ENCODE measurements around the gene WASF2.
"Not testable (repeated sequence)": the region's sequence is repeated elsewhere in the genome, so short reads cannot be mapped to it uniquely, and the experiment has no call there.

The WASF2 gene

DNA sequence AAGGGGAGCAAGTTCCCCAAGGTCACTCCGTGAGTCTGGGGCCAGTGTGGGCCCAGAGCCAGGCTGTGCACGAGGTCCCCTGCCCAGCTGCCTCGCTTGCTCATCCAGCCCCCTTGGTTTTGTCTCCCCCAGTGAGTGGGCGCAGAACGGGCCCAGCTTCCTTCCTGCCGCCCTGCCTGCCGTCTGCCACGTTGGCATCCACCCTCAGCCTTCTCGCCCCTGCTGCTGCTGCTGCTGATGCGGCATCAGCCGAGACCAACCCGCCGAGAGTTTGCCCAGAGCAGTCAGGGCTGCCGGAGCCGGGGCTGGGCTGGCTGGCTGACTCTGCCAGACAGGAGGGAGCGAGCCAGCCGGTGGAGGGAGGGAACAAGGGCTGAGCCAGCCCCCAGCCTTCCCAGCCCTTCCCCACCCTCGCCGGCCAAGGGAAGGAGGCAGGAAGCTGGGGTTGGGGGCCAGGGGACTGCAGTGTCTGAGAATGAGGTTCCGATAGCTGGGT is 31.4 kb upstream of the WASF2 start:
- peak; percentile 45 to 49 for DNase-seq

DNA sequence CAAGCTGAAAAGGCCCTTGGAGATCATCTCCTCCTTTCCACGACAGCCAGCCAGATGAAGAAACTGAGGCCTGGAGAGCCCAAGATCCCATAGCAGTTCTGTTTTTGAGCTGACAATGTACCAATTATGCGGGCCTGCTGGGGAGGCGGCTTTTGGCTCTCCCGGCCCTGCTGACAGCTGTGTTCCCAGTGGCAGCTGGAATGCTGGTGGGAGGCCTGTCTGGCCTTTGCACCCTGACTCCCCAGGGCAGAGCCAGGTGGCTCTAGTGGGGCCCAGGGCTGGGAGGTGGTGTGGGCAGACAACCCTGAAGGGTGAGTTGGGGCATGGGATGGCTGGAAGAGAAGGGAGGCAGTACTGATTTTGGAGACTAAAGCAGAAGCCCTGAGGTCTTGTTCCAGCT is 30.7 kb upstream of the WASF2 start:
- no peak for DNase-seq

DNA sequence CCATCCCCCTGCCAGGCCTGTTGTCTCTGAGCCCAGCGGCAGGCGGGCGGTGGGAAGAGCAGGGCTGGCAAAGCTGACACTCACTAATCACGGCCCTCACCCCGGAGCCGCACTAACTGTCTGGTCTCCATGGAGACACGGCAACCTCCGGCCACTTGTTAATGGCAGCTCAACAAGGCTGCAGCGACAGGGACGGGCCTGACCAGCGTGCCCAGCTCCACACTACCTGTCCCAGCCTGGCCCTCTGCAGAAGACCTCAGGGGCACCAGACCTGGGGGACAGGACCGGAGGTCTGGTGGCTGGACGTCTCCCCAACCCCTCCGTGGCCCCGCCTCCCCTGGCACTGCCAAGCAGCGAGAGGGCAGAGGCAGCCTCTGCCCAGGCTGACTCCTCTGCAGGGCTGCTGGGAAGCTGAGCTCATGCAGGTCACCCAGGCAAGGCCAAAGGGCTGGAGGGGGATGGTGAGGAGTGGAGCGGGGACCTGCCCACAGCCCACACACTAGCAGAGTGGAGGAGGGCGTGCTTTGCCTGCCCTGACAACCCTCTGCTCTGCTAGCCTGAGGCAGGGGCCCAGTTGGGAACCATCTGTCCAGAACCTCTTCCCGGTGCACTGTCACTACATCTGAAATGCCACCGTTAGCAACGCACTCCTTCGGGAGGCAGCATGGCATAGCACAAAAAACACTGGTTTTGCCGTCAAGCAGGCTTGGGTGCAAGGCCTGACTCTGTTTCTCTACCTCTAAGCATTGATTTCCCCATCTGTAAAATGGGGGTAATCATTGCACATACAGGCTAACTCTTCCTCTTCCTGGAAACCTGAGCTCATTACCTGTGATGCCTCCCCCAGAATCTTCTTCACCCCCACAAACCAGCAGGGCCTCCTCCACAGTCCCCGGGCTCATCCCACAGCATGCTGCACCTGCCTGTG is 29.6 kb upstream of the WASF2 start:
- no peak for DNase-seq

DNA sequence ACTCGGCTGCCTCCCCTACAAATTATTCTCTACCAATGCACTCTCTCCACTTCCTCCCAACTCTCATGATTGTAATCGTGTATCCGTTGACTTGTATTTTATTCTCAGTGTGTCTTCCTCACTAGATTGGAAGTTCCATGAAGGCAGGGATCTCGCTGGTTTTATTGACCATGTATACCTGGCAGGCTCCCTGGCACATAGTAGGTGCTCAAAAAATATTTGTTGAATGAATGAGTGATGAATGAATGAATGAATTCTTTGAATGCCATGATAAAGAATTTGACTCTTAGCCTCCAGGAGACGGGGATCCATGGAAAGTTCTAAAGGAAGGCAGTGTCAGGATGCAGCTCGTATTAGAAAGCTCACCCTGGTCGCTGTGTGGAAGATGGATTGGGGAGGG is 28.8 kb upstream of the WASF2 start:
- DNase-seq: no peak

DNA sequence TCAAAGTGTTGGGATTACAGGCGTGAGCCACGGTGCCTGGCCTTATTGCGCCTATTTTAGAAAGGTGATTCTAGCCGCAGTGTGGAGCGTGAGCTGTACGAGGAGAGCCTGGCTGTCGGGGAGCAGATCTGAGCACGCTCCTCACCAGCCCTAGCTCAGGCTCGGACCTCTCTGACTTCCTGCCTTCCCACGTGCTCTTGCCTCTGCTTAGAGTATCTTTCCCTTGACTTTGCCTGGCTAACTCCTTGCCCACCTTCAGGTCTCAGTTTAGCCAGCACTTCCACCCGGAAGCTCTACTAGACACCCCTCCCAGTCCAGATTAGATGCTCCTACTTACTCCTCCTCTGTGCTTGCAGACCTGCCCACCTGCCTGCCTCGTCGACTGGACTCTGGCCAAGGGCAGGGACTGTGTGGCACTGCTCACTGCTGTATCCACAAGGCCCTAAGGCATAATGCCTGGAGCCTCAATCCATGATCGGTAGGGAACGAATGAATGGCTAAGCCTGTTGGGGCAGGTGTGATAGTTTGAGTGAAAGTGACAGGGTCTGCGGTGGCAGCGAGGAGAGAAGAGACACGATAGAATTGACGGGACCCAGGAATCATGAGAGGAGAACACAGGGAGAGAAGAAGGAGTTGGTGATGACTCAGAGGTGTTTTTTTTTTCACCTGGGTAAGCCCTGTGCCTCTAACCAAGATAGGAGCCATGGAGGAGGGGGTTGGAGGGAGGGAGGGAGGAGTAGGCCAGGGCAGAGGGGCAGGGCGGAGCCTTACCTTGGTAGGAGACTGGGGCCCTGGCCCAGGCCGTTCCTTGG is 28.1 kb upstream of the WASF2 start:
- DNase-seq: no peak

DNA sequence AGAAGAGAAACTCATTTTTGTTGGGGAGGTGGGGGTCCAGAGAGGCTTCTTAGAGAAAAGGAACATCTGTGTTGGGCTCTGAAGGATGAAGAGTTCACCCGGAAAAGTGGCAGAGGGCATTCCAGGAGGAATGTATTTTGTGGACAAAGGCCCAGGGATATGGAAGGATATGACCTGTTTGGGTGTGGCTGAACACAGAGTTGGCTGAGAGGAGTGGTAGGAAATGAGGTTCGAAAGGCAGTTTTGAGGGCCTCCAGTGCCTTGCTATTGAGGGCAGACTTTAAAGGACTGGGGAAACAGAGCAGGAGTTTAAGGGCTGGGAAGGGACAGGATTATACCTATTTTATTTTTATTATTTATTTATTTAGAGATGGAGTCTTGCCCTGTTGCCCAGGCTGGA is 27.3 kb upstream of the WASF2 start:
- no peak for DNase-seq

DNA sequence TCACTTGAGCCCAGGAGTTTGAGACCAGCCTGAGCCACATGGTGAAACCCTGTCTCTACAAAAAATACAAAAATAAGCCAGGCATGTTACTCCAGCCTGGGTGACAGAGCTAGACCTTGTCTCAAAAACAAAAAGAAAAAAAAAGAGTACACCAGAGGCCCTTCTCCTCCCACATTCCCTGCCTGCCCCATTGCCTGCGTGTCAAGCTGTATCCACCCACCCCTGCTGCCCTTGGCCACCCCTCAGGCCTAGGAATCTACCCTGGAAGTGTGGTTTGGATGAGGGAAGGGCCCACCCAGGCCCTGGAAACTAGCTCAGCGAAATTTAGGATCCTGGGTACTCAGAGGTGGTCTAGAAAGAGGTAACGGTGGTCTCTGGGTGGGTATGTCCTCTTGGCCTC is 25.7 kb upstream of the WASF2 start:
- DNase-seq: no peak

DNA sequence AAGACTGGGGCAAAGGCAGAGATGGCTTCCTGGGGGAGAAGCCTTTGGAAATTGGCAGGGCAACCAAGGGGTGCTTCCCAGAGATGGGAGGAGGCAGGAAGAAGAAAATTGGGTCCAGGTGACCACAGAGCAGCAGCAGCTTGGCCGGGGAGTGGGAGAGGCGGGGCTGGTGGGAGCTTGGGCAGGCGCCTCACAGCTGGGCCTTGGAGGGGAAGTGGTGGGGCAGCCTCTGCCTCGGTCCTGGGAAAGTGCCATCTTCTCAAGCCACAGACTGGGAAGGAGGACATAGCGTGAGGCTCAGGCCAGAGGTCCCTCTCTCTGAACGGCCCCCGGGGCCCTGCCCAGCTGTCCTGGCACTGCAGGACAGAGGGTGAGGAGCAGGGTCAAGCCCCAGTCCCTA is 24.0 kb upstream of the WASF2 start:
- DNase-seq: no peak

DNA sequence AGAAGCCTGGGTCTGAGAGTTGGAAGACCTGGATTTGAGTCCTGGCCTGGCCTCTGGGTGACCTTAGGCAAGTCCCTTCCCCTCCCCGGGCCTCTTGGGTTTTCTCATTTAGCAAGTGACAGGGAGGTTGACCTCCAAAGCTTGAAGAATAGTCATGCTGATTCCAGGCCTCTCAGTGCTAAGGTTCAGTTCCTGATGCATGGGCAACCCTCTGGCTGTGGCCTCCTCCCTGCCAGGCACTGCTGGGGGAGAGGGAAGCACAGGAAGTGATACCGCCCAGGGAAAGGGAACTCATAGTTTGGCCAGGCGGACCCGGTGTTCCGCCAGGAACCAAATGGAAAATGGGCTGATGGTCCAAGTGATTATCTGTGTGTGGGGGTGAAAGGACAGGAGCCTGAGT is 23.6 kb upstream of the WASF2 start:
- DNase-seq: peak in 1 of 2 donors; percentile 19

DNA sequence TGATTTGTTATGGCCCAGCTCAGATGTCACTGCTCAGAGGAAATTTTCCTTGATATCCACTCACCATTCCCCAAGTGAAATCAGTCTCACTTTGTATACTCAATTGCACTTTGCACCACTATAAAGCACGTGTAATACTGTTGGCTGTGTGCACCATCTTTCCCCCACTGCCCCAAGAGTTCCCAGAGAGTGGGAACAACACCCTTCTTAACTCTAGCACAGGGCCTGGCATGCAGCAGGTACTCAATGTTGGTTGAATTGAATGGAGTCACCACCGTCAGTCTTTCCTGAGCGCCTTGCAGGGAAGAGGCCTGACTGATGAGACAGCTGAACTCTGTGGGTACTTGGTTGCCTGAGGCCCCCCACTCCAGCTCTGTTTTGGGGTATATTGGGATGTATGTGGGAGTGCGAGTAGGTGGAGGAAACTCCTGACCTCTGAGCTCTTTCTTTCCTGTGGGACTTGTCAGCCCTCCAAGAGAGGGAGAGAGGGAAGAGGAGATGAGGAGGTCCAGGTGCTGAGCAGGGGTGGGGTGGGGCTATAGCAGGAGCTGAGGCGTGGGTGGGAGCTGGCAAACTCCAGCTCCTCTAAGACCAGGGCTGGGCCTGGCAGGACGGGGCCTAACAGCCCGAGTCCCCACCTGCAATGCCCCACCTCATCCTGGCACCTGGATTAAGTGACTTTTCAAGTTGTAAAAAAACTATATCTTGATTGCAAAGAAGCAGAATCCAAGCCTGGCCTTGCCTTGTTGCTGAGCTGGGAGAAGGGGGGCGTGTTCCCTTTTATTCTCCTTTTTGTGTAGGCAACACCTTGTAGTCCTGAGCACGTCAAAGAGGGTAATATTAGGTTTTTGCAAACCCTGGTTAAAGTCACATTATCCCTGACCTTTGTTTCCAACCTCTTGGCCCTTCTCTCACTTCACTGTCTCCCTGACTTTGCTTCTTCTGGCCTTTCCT is 19.4 kb upstream of the WASF2 start:
- no peak for DNase-seq

DNA sequence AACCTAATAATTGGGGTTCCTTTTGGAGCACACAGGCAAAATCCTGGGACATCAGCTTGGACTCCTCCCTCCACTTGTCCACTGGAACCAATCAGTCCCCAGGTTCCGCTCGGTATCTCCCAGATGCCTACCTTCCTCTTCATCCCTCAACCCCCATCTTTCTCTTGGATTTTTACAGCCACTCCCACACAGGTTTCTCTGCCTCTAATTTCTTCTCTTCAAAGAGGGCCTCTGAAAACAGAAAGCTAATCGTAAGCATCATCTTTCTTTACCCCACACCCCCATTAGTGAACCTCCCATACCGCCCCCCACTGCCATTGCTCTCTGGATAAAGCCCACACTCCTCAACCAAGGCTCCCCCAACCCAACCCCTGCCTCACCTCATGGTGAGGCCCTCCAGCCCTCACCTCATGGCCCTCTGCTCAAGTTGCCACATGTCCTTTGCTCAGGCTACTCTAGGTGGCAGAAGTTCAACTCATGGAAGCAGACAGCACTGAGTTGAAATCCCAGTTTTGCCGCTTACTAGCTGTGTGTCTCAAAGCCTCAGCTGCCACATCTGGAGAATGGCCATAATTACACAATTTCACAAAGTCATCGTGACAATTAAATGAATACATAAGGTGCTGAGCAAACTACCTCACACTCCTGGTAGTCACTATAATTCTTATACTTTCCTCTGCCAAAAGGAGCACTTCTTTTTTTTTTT is 18.1 kb upstream of the WASF2 start:
- no peak for DNase-seq

DNA sequence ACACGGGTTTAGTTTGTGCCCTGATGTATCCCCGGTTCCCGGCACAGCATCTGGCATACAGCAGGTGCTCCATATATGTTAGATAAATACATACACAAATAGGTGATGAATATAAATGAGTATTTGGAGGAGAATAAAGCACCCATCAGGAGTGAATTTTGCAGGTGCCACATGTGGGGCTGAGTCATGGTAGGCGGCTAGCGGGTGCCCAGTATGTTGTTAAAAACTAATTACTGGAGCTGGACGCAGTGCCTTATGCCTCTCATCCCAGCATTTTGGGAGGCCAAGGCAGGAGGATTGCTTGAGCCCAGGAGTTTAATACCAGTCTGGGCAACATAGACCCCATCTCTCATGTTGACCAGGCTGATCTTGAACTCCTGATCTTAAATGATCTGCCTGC is 16.7 kb upstream of the WASF2 start:
- no peak for DNase-seq

DNA sequence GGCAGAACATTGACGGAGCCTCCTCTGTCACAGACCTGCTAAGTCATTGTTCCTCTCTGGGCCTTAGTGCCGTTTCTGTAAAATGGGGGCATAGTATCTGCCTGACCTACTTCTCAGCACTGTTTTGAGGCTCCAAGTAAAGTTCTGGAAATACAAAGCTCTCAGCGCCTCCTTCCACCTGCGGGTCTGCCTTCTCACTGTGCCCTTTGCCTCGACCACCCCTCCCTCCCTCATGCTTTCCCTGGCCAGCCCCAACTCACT is 15.4 kb upstream of the WASF2 start:
- no peak for DNase-seq

DNA sequence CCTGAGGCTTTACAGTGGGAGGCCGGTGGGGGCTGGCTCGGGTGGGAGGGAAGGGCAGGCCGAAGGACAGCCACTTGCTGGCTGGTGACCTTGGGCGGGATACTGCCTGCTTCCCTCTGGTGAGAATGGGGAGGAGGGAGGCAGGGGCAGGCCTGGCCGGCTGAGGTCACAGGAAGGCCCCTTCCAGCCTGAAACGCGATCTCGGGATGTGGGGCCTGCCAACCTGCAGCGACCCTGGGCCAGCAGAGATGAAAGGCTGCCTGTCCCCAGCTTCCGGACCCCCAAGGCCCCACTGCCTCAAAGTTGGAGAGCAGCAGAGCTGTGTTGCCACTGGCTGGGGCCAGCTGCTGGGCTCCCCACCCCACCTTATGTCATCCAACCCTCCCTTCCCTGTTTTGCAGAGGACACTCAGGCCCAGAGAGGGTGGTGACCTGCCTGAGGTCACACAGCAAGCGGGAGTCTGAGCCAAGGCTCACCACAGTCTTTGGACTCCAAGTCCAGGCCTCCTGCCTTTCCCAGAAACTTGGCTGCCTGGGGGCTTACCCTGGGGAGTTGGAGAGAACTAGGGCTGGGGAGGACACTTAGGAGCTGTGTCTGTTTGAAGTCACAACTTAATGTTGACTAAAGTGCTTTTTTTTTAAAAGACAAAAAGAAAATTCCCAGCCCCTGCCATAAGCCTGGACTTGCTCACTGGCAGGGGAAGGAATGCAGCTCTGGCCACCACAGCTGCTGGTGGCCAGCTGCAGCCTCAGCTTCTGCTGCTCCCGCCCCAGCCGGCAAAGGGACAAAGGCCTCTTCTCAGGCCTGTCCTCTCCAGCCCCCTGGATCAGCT is 14.8 kb upstream of the WASF2 start:
- DNase-seq: no peak

DNA sequence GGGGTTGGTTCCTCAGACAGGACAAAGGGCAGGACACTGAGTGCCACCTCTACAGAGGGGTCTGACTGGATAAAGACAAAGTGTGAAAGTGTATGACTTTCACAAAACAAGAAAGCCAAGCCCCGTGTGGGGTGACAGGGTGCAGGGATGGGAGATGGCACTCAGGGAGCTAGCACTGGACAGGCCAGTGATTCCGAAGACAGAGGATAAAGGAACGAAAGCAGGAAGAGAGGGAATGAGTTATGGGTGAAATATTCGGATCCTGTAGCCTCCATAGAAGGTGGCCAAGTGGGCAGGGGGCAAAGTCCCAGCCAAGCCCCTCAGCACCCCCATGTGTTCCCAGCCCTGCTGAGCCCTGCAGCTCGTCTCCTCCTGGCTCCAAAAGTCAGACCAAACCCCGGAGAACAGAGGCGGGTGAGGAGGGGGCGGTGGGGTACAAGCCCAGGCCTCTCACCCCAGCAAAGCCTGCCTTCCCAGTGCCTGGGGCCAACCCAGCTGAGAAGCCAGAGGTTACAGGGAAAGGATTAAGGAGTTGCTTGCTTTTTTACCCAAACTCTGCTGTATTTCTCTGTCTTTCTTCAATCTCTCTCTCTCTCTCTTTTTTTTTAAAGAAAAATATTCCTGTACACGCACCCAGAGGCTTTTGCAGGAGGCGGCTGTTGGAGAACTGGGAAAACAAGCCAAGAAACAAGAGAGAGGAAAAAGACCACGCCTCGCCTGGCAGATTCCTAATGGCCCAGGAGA is 14.0 kb upstream of the WASF2 start:
- DNase-seq: no peak

DNA sequence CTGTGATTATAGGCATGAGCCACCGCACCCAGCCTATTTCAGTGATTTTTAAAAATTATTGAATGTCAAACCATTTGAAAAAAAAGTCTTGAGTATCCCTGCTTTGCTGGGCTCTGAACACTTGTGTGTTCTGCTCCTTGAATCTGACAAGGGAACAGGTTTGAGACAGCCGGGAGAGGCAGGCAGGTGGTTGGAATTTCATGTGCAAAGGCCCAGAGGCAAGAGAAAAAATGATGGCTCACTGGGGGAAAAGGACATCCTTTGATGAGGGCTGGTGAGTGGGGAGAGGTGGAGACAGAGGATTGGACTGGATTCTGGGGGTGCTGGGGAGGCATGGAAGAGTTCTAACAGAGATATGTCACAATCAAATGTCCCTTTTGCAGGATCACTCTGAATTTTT is 13.1 kb upstream of the WASF2 start:
- no peak for DNase-seq

DNA sequence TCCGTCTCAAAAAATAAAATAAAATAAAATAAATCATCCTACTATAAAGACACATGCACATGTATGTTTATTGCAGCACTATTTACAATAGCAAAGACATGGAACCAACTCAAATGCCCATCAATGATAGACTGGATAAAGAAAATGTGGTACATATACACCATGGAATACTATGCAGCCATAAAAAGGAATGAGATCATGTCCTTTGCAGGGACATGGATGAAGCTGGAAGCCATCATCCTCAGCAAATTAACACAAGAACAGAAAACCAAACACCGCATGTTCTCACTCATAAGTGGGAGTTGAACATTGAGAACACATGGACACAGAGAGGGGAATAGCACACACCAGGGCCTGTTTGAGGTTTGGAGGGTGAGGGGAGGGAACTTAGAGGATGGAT is 11.2 kb upstream of the WASF2 start:
- not testable (repeated sequence) for DNase-seq

DNA sequence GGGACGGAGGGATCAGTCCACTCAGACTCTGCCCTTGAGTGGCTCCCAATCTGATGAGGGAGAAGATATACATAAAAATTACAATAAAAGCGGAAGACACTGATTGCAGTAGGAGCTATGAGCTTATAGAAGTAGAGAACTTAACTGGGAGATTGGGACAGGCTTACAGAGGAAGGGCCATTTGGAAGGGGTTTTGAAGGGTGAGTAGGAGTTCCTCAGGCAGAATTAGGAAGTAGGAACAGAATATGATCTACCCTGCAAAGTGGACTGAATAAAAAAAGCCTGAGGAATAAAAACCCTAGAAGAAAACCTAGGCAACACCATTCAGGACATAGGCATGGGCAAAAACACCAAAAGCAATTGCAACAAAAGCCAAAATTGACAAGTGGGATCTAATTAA is 9.2 kb upstream of the WASF2 start:
- no peak for DNase-seq

DNA sequence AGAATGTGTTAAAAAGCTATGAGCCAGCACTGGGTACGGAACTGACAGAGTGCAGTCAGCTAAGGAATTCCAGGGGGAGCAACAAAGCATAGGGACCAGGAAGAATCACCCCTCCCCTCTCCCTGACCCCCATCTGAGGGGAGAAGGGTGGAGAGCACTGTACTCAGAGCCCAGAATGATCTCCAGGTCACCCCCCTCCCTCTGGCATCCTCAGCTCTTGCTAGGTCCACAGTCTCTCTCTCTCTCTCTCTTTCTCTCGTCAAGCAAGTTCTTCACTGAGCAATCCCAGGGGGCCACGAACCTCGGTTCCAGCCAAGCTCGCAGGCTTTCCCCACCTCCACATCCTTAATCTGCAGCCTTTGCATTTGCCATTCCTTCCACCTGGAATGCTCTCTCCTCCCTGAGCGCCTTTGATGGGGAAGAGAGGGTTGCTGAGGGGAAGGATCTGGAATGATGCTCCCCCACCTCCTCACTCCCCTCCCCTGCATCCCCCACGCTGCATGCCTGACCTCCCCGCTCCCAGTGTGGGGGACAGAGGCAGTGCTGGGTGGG is 6.7 kb upstream of the WASF2 start:
- no peak for DNase-seq

DNA sequence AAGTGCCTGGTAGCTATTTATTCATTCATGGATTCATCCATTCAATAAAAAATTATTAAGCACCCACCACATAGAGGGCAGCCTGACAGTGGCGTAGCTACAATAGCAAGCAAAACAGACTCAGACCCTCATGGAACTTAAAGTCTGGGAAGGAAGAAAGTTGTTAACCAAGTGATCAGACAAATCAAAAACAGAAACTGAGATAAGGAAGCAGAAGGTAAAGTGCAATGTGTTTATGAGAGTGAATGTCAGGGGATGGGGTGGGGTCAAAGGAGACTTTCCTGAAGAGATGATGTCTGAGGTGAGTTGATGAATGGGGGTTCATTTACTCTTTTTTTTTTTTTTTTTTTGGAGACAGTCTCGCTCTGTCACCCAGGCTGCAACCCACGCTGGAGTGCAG is 2.8 kb upstream of the WASF2 start:
- no peak for DNase-seq

Measured in CD4-positive, alpha-beta T cell treated with Interleukin-1 beta for 1 hour (primary cell).